ENCODE data around the gene GLIPR2. TPM values are rescaled to one million over a fixed set of nuclear protein-coding genes. Genes with fewer than 3 reads are reported as not detected.
A peak's percentile ranks its signal among the peaks of the same experiment; 100 is the strongest.

GLIPR2 gene
- total and polyA plus RNA-seq, 4 experiments from 2014 or later: 17.0 to 213 (median 79.5) TPM

DNA sequence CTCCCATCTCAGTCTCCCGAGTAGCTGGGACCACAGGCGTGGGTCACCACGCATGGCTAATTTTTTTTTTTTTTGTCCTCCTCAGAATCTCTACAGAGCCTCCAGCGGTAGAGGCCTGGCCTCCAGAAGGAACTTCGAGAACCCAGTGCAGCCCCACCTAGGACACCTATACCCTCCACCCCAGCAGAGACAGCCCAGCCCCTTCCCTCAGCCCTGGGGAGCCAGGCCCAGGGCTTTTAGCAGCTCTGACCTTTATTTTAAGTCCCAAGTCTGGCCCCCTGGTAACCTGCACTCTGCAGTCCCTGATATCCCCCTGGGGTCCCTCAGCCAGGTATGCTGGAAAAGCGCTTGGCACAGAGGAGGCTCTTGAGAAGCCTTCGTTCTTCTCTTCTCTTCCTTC, 5.2 kb downstream of the GLIPR2 start:
- Histone ChIP-seq H3K27ac (ENCODE audit: low read depth, low read length) (peak overlapping the region; percentile 73), H3K27me3 (ENCODE audit: insufficient read depth, low read length) (no peaks in the 10 kb centered on the region), H3K4me1 (ENCODE audit: insufficient read depth, low read length) (peaks cover 99% of the 10 kb centered on the region), H3K36me3 (ENCODE audit: insufficient read depth, low read length) (no peaks in the 10 kb centered on the region), H3K4me3 (ENCODE audit: low read length in 2 of 2) (peak overlapping the region in 1 of 2 donors; percentile 58), H3K9me3 (ENCODE audit: control insufficient read depth in 1 of 2, low read length in 2 of 2) (peaks cover 0 to 7% of the 10 kb centered on the region in 2 donors)
- H3K27ac Mint-ChIP-seq: peak overlapping the region; percentile 78 to 98 (median 95)
- intact Hi-C loops (cut with micrococcal nuclease): no loop called here
- H3K36me3 Mint-ChIP-seq: peaks cover 23 to 51% of the 10 kb centered on the region in 2 donors
- H3K4me3 Mint-ChIP-seq: peak overlapping the region; percentile 36 to 97 (median 92)
- ChIA-PET CTCF (ENCODE audit: partially characterized antibody) (interaction anchor here (1.0 to 9.9 kb wide), 6 partner anchors 9 to 133 kb away, joined by 4 to 100 read pairs (median 4); partner anchors contain the start of gene CCIN), POLR2A (ENCODE audit: partially characterized antibody) (interaction anchor here (0.6 to 9.3 kb wide), 5 partner anchors 7 to 39 kb away, joined by 3 to 159 read pairs (median 11); no protein-coding TSS in a partner anchor)
- peaks cover 77 to 99% (median 94%) of the 10 kb centered on the region in 4 donors for H3K4me1 Mint-ChIP-seq
- DNase-seq: no peak
- H3K9me3 Mint-ChIP-seq: peaks cover 0 to 13% (median 8%) of the 10 kb centered on the region in 8 donors
- H3K27me3 Mint-ChIP-seq: no peaks in the 10 kb centered on the region

DNA sequence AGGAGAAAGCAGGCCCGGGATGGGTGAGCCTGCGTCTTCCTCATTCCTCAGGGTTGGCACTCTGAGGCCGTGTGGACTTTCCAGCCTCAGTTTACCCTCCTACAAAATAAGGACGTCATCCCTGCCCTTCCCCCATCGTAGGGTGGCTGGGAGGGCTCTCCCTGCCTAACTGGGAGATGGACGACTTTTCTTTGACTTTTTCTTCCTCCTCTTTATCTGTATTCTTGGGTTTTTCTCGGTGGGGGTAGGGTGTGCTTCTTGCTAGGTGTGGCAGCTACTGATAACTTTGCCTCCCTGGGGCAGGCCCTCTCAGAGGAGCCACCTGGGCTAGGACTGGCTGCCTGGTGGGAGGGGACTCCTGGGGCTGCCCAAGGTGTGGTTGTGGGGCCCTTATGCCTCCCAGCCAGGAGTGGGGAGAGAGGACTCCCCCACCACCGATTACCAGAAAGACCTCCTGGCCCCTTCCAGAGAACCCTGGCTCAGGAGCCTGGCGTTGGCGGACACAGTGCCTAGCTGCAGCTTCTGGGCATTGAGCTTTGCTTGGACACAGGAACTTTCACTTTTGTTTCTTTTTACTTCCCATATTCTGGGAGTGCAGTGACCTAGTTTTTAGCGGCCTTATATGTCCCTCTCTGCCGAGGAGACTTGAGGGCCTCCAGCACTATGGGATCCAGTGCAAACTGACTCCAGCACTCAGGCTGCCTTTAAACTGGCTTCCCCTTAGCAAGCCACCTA, 6.1 kb downstream of the GLIPR2 start:
- H3K4me3 Mint-ChIP-seq: peak overlapping the region; percentile 88 to 97 (median 92)
- Histone ChIP-seq H3K36me3 (ENCODE audit: insufficient read depth, low read length) (no peaks in the 10 kb centered on the region), H3K27ac (ENCODE audit: low read depth, low read length) (peak overlapping the region; percentile 73), H3K4me1 (ENCODE audit: insufficient read depth, low read length) (peaks cover 100% of the 10 kb centered on the region), H3K9me3 (ENCODE audit: control insufficient read depth in 1 of 2, low read length in 2 of 2) (peaks cover 0 to 7% of the 10 kb centered on the region in 2 donors), H3K27me3 (ENCODE audit: insufficient read depth, low read length) (no peaks in the 10 kb centered on the region), H3K4me3 (ENCODE audit: low read length in 2 of 2) (peak overlapping the region; percentile 50 to 58)
- POLR2A ChIA-PET (ENCODE audit: partially characterized antibody): interaction anchor here (0.6 to 9.3 kb wide), 4 partner anchors 6 to 48 kb away, joined by 3 to 159 read pairs (median 24); no protein-coding TSS in a partner anchor
- CTCF ChIA-PET (ENCODE audit: partially characterized antibody): interaction anchor here (1.2 to 9.9 kb wide), 6 partner anchors 8 to 134 kb away, joined by 4 to 100 read pairs (median 8); partner anchors contain the start of gene CLTA
- peaks cover 32 to 52% of the 10 kb centered on the region in 2 donors for H3K36me3 Mint-ChIP-seq
- DNase-seq: no peak
- peak overlapping the region; percentile 95 to 100 (median 98) for H3K27ac Mint-ChIP-seq
- no peaks in the 10 kb centered on the region for H3K27me3 Mint-ChIP-seq
- intact Hi-C loops (cut with micrococcal nuclease): no loop called here
- H3K9me3 Mint-ChIP-seq: peaks cover 0 to 13% (median 8%) of the 10 kb centered on the region in 8 donors
- peaks cover 80 to 100% (median 97%) of the 10 kb centered on the region in 4 donors for H3K4me1 Mint-ChIP-seq

DNA sequence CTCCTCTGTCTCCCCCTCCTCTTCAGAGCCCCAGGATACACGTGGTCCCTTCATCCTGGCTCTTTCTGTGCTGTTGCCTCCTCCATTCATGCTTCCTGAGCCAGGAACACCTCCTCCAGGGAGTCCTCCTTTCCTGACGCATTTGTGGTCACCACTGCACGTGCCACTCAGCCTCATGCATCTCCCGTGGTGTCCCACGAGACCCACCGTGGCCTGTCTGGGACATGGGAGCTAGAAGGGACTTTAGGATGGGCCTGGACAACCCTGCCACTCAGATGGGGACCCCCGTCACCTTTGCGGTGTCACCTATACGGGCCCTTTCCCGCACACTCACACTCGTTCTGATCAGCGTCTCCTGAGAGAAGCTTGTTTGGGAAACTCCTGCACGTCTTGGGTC, 6.7 kb downstream of the GLIPR2 start:
- Histone ChIP-seq H3K27ac (ENCODE audit: low read depth, low read length) (peak overlapping the region; percentile 73), H3K27me3 (ENCODE audit: insufficient read depth, low read length) (no peaks in the 10 kb centered on the region), H3K4me1 (ENCODE audit: insufficient read depth, low read length) (peaks cover 100% of the 10 kb centered on the region), H3K4me3 (ENCODE audit: low read length in 2 of 2) (peak overlapping the region; percentile 50 to 58), H3K9me3 (ENCODE audit: control insufficient read depth in 1 of 2, low read length in 2 of 2) (peaks cover 0 to 7% of the 10 kb centered on the region in 2 donors), H3K36me3 (ENCODE audit: insufficient read depth, low read length) (no peaks in the 10 kb centered on the region)
- Mint-ChIP-seq H3K4me1 (peaks cover 79 to 100% (median 96%) of the 10 kb centered on the region in 4 donors), H3K9me3 (peaks cover 0 to 13% (median 8%) of the 10 kb centered on the region in 8 donors), H3K27me3 (no peaks in the 10 kb centered on the region), H3K27ac (peak overlapping the region; percentile 95 to 100 (median 98)), H3K36me3 (peaks cover 34 to 53% of the 10 kb centered on the region in 2 donors), H3K4me3 (peak overlapping the region; percentile 88 to 97 (median 92))
- DNase-seq: no peak
- POLR2A ChIA-PET (ENCODE audit: partially characterized antibody): interaction anchor here (1.9 to 9.3 kb wide), 5 partner anchors 5 to 47 kb away, joined by 6 to 159 read pairs (median 16); partner anchors contain the start of gene CLTA
- CTCF ChIA-PET (ENCODE audit: partially characterized antibody): interaction anchor here (1.7 to 9.9 kb wide), 5 partner anchors 8 to 47 kb away, joined by 5 to 100 read pairs (median 9); partner anchors contain the start of gene CLTA
- intact Hi-C loops (cut with micrococcal nuclease): no loop called here

DNA sequence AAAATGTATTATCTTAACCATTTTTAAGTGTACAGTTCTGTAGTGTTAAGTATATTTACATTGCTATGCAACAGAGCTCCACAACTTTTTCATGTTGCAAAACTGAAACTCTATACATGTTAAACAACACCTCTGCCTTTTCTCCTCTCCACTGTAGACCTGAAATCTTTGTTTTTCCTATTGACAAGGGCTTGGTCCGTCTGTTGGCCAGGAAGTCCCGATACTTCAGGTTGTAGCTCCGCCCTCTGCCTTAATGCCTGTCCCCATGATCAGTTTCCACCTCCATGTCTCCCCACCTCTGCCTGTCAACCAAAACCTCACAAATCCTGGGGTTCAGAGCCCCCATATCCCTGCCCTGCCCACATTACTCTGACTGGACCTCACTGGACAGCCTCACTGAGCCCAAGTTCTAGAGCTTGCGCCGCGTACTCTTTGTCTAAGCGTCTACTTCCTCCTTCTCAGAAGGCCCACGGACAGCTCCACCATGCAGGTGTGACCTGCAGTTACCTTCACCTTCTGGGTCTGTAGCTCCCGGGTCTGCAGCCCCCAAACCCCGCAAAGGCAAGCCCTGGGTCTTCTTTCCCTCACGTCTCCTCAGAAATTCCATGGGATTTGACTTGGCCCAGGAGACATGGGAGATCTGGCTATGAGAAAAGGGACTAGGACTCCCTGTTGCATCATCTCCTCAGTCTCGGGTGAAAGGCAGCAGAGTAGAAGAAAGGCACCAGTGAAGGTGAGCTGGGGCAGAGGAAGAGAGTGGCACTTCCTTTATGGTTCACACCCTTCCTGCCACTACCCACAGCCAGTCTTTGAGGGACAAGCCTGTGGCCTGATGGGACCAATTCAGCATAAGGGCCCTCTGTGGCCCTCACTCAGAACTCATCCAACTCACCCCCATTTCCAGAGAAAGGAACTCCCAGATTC, 8.0 kb downstream of the GLIPR2 start:
- CTCF ChIA-PET (ENCODE audit: partially characterized antibody): interaction anchor here (0.8 to 9.9 kb wide), 5 partner anchors 8 to 46 kb away, joined by 3 to 100 read pairs (median 9); partner anchors contain the start of gene CLTA
- peak overlapping the region; percentile 88 to 97 (median 92) for H3K4me3 Mint-ChIP-seq
- Histone ChIP-seq H3K4me3 (ENCODE audit: low read length in 2 of 2) (peak overlapping the region; percentile 50 to 58), H3K36me3 (ENCODE audit: insufficient read depth, low read length) (no peaks in the 10 kb centered on the region), H3K27ac (ENCODE audit: low read depth, low read length) (peak overlapping the region; percentile 73), H3K27me3 (ENCODE audit: insufficient read depth, low read length) (no peaks in the 10 kb centered on the region), H3K4me1 (ENCODE audit: insufficient read depth, low read length) (peaks cover 100% of the 10 kb centered on the region), H3K9me3 (ENCODE audit: control insufficient read depth in 1 of 2, low read length in 2 of 2) (peaks cover 0 to 7% of the 10 kb centered on the region in 2 donors)
- peak overlapping the region; percentile 95 to 100 (median 98) for H3K27ac Mint-ChIP-seq
- H3K9me3 Mint-ChIP-seq: peaks cover 0 to 13% (median 8%) of the 10 kb centered on the region in 8 donors
- POLR2A ChIA-PET (ENCODE audit: partially characterized antibody): interaction anchor here (0.7 to 9.3 kb wide), 14 partner anchors 4 to 342 kb away, joined by 3 to 159 read pairs (median 4); partner anchors contain the start of genes CLTA and GLIPR2
- peaks cover 34 to 59% of the 10 kb centered on the region in 2 donors for H3K36me3 Mint-ChIP-seq
- intact Hi-C loops (cut with micrococcal nuclease): loop anchor here (1.0 kb wide), 1 partner anchor 8 kb away; the partner anchor contains the start of gene GLIPR2
- peaks cover 72 to 100% (median 92%) of the 10 kb centered on the region in 4 donors for H3K4me1 Mint-ChIP-seq
- H3K27me3 Mint-ChIP-seq: no peaks in the 10 kb centered on the region
- peak; percentile 34 to 56 (median 41) for DNase-seq

DNA sequence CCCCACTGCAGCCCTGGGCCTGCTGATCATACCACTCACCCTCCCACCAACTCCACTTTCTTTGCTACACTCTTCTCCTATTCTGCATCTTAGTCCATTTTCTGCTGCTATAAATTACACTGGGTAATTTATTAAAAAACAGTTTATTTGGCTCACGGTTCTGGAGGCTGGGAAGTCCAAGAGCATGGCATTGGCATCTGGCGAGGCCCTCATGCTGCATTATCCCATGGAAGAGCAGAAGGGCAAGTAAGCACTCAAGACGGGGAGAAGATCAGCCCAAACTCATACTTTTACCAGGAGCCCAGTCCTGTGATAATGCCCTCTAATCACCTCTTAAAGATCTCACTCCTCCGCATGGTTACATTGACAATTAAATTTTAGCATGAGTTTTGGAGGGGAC, 9.4 kb downstream of the GLIPR2 start:
- H3K27me3 Mint-ChIP-seq: no peaks in the 10 kb centered on the region
- H3K27ac Mint-ChIP-seq: peak overlapping the region; percentile 84 to 100 (median 98)
- no peaks in the 10 kb centered on the region for H3K36me3 ChIP-seq (ENCODE audit: insufficient read depth, low read length)
- peaks cover 100% of the 10 kb centered on the region for H3K4me1 ChIP-seq (ENCODE audit: insufficient read depth, low read length)
- no peak overlapping the region for H3K4me3 ChIP-seq (ENCODE audit: low read length in 2 of 2)
- peaks cover 40 to 60% of the 10 kb centered on the region in 2 donors for H3K36me3 Mint-ChIP-seq
- ChIA-PET POLR2A (ENCODE audit: partially characterized antibody) (interaction anchor here (9.2 kb wide), 1 partner anchor 6 kb away, joined by 159 read pairs; the partner anchor contains the start of gene GLIPR2), CTCF (ENCODE audit: partially characterized antibody) (no interaction called here)
- peak overlapping the region in 6 of 8 donors; percentile 28 to 97 (median 94) for H3K4me3 Mint-ChIP-seq
- H3K9me3 ChIP-seq (ENCODE audit: control insufficient read depth in 1 of 2, low read length in 2 of 2): peaks cover 0 to 7% of the 10 kb centered on the region in 2 donors
- no peaks in the 10 kb centered on the region for H3K27me3 ChIP-seq (ENCODE audit: insufficient read depth, low read length)
- peak overlapping the region; percentile 73 for H3K27ac ChIP-seq (ENCODE audit: low read depth, low read length)
- intact Hi-C loops (cut with micrococcal nuclease): no loop called here
- peaks cover 0 to 13% (median 8%) of the 10 kb centered on the region in 8 donors for H3K9me3 Mint-ChIP-seq
- DNase-seq: no peak
- peaks cover 68 to 100% (median 89%) of the 10 kb centered on the region in 4 donors for H3K4me1 Mint-ChIP-seq

DNA sequence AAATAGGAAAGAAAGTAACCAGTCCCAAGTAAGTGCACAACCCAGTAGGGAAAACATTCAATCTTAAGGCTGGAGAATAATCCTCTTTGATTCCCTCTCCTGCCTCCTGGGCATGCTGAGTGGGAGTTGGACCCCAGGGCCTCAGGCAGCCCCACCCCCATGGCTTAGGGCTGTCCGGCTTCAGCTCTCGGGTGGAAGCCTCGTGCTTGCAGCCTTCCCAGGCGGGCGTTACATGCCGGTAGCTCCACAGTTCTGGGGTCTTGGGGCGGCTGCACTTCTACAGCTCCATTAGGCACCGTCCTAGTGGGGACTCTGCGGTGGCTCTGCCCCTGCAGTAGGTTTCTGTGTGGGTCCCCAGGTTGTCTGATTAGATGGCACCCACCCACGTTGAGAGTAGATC, 10.1 kb downstream of the GLIPR2 start:
- H3K36me3 Mint-ChIP-seq: peaks cover 42 to 63% of the 10 kb centered on the region in 2 donors
- Histone ChIP-seq H3K4me3 (ENCODE audit: low read length in 2 of 2) (no peak overlapping the region), H3K36me3 (ENCODE audit: insufficient read depth, low read length) (no peaks in the 10 kb centered on the region), H3K27me3 (ENCODE audit: insufficient read depth, low read length) (no peaks in the 10 kb centered on the region), H3K27ac (ENCODE audit: low read depth, low read length) (peak overlapping the region; percentile 73), H3K4me1 (ENCODE audit: insufficient read depth, low read length) (peaks cover 100% of the 10 kb centered on the region), H3K9me3 (ENCODE audit: control insufficient read depth in 1 of 2, low read length in 2 of 2) (peaks cover 0 to 7% of the 10 kb centered on the region in 2 donors)
- POLR2A ChIA-PET (ENCODE audit: partially characterized antibody): interaction anchor here (9.2 kb wide), 1 partner anchor 7 kb away, joined by 159 read pairs; the partner anchor contains the start of gene GLIPR2
- DNase-seq: no peak
- peaks cover 72 to 100% (median 89%) of the 10 kb centered on the region in 4 donors for H3K4me1 Mint-ChIP-seq
- no peaks in the 10 kb centered on the region for H3K27me3 Mint-ChIP-seq
- H3K27ac Mint-ChIP-seq: peak overlapping the region in 6 of 7 donors; percentile 94 to 100 (median 97)
- intact Hi-C loops (cut with micrococcal nuclease): no loop called here
- peaks cover 0 to 13% (median 8%) of the 10 kb centered on the region in 8 donors for H3K9me3 Mint-ChIP-seq
- H3K4me3 Mint-ChIP-seq: peak overlapping the region in 6 of 8 donors; percentile 14 to 97 (median 40)
- CTCF ChIA-PET (ENCODE audit: partially characterized antibody): interaction anchor here (1.0 kb wide), 1 partner anchor 18 kb away, joined by 3 read pairs; no protein-coding TSS in a partner anchor

Data from CD4-positive, alpha-beta memory T cell (primary cell).